GM23248 (cell line): Measurements from ENCODE around the gene TIMM44. TPM values are rescaled to one million over a fixed set of nuclear protein-coding genes. Genes with fewer than 3 reads are reported as not detected.

ENCODE experiments used
- DNase-seq: peaks from one replicate; pipeline ENCODE4 v3.0.0-alpha.2; 2015
- H2AFZ ChIP-seq: fragments of 200-600 bp; sonication (generic); 2 replicates; pipeline ENCODE4 v1.6.1; 2016; ENCODE audit warnings: antibody characterized with exemption
- H3F3A ChIP-seq: fragments of 200-600 bp; sonication (generic); 2 replicates; pipeline ENCODE4 v1.6.1; 2016; ENCODE audit warnings: mild to moderate bottlenecking, antibody characterized with exemption, mixed run types; ENCODE audit not compliant: insufficient read depth
- H3K27ac ChIP-seq: fragments of 200-600 bp; sonication (generic); 2 replicates; pipeline ENCODE4 v1.5.1; 2016; ENCODE audit warnings: mild to moderate bottlenecking
- H3K27me3 ChIP-seq: fragments of 200-600 bp; sonication (generic); replicated peaks from 2 replicates; pipeline ENCODE4 v1.6.1; 2016; ENCODE audit warnings: mild to moderate bottlenecking; ENCODE audit not compliant: insufficient read depth
- H3K36me3 ChIP-seq: fragments of 200-600 bp; sonication (generic); 2 replicates; pipeline ENCODE4 v1.6.1; 2016; ENCODE audit warnings: low read depth, mild to moderate bottlenecking
- H3K4me1 ChIP-seq: fragments of 200-600 bp; sonication (generic); 2 replicates; pipeline ENCODE4 v1.6.1; 2016; ENCODE audit warnings: mild to moderate bottlenecking; ENCODE audit not compliant: insufficient read depth
- H3K4me2 ChIP-seq: fragments of 200-600 bp; sonication (generic); one replicate; pipeline ENCODE4 v1.6.1; 2016; ENCODE audit warnings: mild to moderate bottlenecking; ENCODE audit not compliant: unreplicated experiment
- H3K4me3 ChIP-seq: fragments of 200-600 bp; sonication (generic); 2 replicates; pipeline ENCODE4 v1.5.1; 2016; ENCODE audit warnings: mild to moderate bottlenecking
- H3K79me2 ChIP-seq: fragments of 200-600 bp; sonication (generic); 2 replicates; pipeline ENCODE4 v1.6.1; 2016; ENCODE audit warnings: mild to moderate bottlenecking; ENCODE audit not compliant: insufficient read depth
- H3K9ac ChIP-seq: fragments of 200-600 bp; sonication (generic); 2 replicates; pipeline ENCODE4 v1.6.1; 2016; ENCODE audit warnings: mild to moderate bottlenecking
- H3K9me2 ChIP-seq: fragments of 200-600 bp; sonication (generic); 2 replicates; pipeline ENCODE4 v1.6.1; 2016; ENCODE audit warnings: mixed run types, mild to moderate bottlenecking, moderate library complexity; ENCODE audit not compliant: insufficient read depth
- H3K9me3 ChIP-seq: fragments of 200-600 bp; sonication (generic); one replicate; pipeline ENCODE4 v1.6.1; 2017; ENCODE audit warnings: low read depth
- H4K20me1 ChIP-seq: fragments of 200-600 bp; sonication (generic); 2 replicates; pipeline ENCODE4 v1.6.0; 2016; ENCODE audit not compliant: insufficient read depth
- EZH2 ChIP-seq: fragments of 200-600 bp; sonication (generic); IDR thresholded peaks from 2 replicates; pipeline ENCODE4 v1.6.1; 2018; ENCODE audit warnings: antibody characterized with exemption, mild to moderate bottlenecking; ENCODE audit not compliant: insufficient read depth, poor library complexity, severe bottlenecking
- EZH2phosphoT487 ChIP-seq: fragments of 200-600 bp; sonication (generic); IDR thresholded peaks from 2 replicates; pipeline ENCODE4 v1.6.1; 2018; ENCODE audit warnings: antibody characterized with exemption, moderate library complexity, mild to moderate bottlenecking, low read depth; ENCODE audit not compliant: insufficient read depth
- WGBS, 2 experiments: methylation state at CpG; one replicate each; pipeline ENCODE4 v1.1.6; 2015 to 2017; ENCODE audit warnings: low lambda C conversion rate in 2 of 2, low coverage in 1 of 2; ENCODE audit errors: missing lambda C conversion rate in 2 of 2; 5-methylcytosine and 5-hydroxymethylcytosine counted together
- in situ Hi-C: fragments of 300-500 bp; cut with MboI; formaldehyde crosslinking; loops from 2 replicates; pipeline ENCODE4 v1.15.0; 2020
- polyA plus RNA-seq: library from polyadenylated mRNA; unstranded; fragments of >200 nt; fragmentation: Nextera tagmentation; extraction: Ambion mirVana; gene quantifications from 2 replicates; pipeline ENCODE4 v1.2.1, GENCODE V29; 2016
- total RNA-seq: library from RNA; depleted of rRNA; stranded (reverse); fragments of >200 nt; shearing (Covaris generic); gene quantifications from 2 replicates; pipeline ENCODE4 v1.2.3, GENCODE V29; 2014

TIMM44 gene
- total and polyA plus RNA-seq, 2 experiments from 2014 or later = 25.8 to 53.1 TPM

- Histone ChIP-seq H3K9me3 (no peaks in the 10 kb centered on the region), H3K79me2 (peaks cover 48% of the 10 kb centered on the region), H3K27ac (no peak overlapping the region), H3K36me3 (no peaks in the 10 kb centered on the region), H3K27me3 (no peaks in the 10 kb centered on the region), H3K4me1 (peaks cover 7% of the 10 kb centered on the region), H2AFZ (no peak overlapping the region), H3K4me3 (no peak overlapping the region), H4K20me1 (no peaks in the 10 kb centered on the region; the same call in 1 of the 2 replicates), H3K9ac (no peak overlapping the region), H3F3A (no peaks in the 10 kb centered on the region), H3K9me2 (no peaks in the 10 kb centered on the region), H3K4me2 (no peak overlapping the region)
- WGBS, 2 experiments = 83 to 89% methylated on average over 11 of the region's 11 CpGs
- TF ChIP-seq EZH2 = no peak
- no peak for TF ChIP-seq EZH2phosphoT487
- DNase-seq = no peak
- in situ Hi-C loops = no loop called here
Observed at GRCh38 chr19:7907544-7907943, 35.9 kb downstream of the TIMM44 start.

DNA sequence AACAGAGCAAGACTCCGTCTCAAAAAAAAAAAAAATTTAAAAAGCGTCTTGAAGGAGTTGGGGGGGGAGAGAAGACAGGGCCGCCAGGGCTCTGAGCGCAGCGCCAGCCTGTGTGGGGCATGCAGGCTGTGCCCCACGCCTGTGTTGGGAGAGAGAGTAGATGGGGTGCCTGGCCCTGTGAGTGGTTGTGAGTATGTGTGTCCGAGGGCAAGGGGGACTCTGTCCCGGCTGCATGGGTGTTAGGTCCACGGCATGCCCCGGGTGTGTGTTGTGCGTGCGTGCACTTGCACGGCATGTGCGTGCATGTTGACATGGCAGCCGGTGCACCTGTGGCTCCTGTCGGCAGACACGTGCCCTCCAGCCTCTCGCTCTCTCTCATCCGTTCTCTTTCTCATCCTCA, 36.3 kb downstream of the TIMM44 start:
- H4K20me1 ChIP-seq = no peaks in the 10 kb centered on the region; the same call in 1 of the 2 replicates
- H3K9me3 ChIP-seq = no peaks in the 10 kb centered on the region
- 92 to 93% methylated on average over 19 of the region's 19 CpGs for WGBS, 2 experiments
- no peak overlapping the region for H3K9ac ChIP-seq
- no peak overlapping the region for H3K4me2 ChIP-seq
- DNase-seq = no peak
- no peak overlapping the region for H3K27ac ChIP-seq
- peaks cover 52% of the 10 kb centered on the region for H3K79me2 ChIP-seq
- no peak for TF ChIP-seq EZH2phosphoT487
- no peak for TF ChIP-seq EZH2
- H3K9me2 ChIP-seq = no peaks in the 10 kb centered on the region
- in situ Hi-C loops = no loop called here
- no peak overlapping the region for H3K4me3 ChIP-seq
- no peaks in the 10 kb centered on the region for H3K27me3 ChIP-seq
- no peaks in the 10 kb centered on the region for H3F3A ChIP-seq
- no peak overlapping the region for H2AFZ ChIP-seq
- H3K4me1 ChIP-seq = peaks cover 10% of the 10 kb centered on the region
- H3K36me3 ChIP-seq = no peaks in the 10 kb centered on the region

DNA sequence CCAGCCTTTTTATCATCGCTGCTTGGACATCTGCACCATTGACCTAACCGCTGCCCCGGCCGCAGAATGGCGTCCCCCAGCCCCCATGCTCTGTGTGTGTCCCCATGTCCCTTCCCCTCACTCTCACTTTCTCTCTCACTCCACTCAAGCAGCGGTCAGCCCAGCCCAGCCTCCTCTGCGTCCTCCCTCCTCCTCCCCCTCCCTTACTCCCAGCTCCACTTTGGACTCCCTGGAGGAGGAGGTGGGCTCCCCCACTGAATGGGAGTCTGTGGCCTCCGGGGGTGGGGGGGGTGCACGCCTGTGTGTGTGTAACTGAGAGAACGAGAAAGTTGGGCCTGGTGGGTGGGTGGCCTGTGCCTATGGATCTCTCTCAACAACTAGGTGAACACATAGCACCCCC, 37.6 kb downstream of the TIMM44 start:
- H3K4me2 ChIP-seq = no peak overlapping the region
- 90% methylated on average over 6 to 10 of the region's 10 CpGs for WGBS, 2 experiments
- no peak overlapping the region for H2AFZ ChIP-seq
- no peaks in the 10 kb centered on the region; the same call in 1 of the 2 replicates for H4K20me1 ChIP-seq
- H3K9me3 ChIP-seq = no peaks in the 10 kb centered on the region
- no peaks in the 10 kb centered on the region for H3K36me3 ChIP-seq
- H3K27me3 ChIP-seq = no peaks in the 10 kb centered on the region
- no peaks in the 10 kb centered on the region for H3F3A ChIP-seq
- no peak overlapping the region for H3K4me3 ChIP-seq
- peaks cover 10% of the 10 kb centered on the region for H3K4me1 ChIP-seq
- DNase-seq = no peak
- H3K9me2 ChIP-seq = no peaks in the 10 kb centered on the region
- no peak for TF ChIP-seq EZH2
- TF ChIP-seq EZH2phosphoT487 = no peak
- no peak overlapping the region for H3K27ac ChIP-seq
- H3K79me2 ChIP-seq = peaks cover 56% of the 10 kb centered on the region
- peak overlapping the region; percentile 89; the same call in 1 of the 2 replicates for H3K9ac ChIP-seq
- in situ Hi-C loops = no loop called here

DNA sequence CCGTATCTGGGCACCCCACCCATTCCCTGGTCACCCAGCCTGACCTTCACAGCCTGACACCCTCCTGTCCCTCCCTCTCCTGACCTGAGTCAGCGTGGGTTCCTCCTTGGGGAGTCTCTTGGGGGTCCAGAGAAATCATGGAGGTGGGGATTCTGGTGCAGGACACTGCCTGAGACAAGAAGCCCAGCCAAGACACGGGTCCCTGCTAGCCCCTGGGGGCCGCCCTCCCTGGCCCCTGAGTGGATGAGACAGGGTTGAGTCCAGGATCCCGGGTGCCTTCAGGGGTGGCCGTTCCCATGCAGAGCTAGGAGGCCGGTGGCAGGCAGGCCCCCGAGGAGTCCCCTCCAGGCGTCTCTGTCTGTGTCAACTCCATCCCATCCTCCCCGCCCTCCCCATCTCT, 38.2 kb downstream of the TIMM44 start:
- Histone ChIP-seq H3K36me3 (no peaks in the 10 kb centered on the region), H3K9ac (peak overlapping the region; percentile 89), H3K4me2 (peak overlapping the region; percentile 90), H3K79me2 (peaks cover 56% of the 10 kb centered on the region), H3K9me3 (no peaks in the 10 kb centered on the region), H4K20me1 (no peaks in the 10 kb centered on the region; the same call in 1 of the 2 replicates), H3K27ac (no peak overlapping the region), H3K4me3 (peak overlapping the region; percentile 83), H3F3A (no peaks in the 10 kb centered on the region), H3K9me2 (no peaks in the 10 kb centered on the region), H2AFZ (no peak overlapping the region), H3K27me3 (no peaks in the 10 kb centered on the region), H3K4me1 (peaks cover 10% of the 10 kb centered on the region)
- DNase-seq = no peak
- in situ Hi-C loops = no loop called here
- TF ChIP-seq EZH2 (no peak), EZH2phosphoT487 (no peak)
- 70 to 71% methylated on average over 9 to 10 of the region's 10 CpGs for WGBS, 2 experiments
